SK-N-SH (cell line): ENCODE results near the gene FMN2.

ENCODE experiments used
- CHD2 ChIP-seq: fragments of 150-350 bp; IDR thresholded peaks from 2 replicates; pipeline ENCODE4 v1.6.1; 2018; ENCODE audit warnings: low read length; ENCODE audit not compliant: partially characterized antibody
- EP300 ChIP-seq, 2 experiments: IDR thresholded peaks; 2 replicates each; pipeline versions ENCODE4 v1.4.0 to v1.6.1; 2012; ENCODE audit warnings: borderline replicate concordance in 1 of 2, low read depth in 1 of 2, low read length in 1 of 2
- FOXJ3 ChIP-seq: sonication (generic); formaldehyde crosslinking; IDR thresholded peaks from 2 replicates; pipeline ENCODE4 v1.5.1; 2020; ENCODE audit warnings: mild to moderate bottlenecking, missing genetic modification reagents
- FOXM1 ChIP-seq: IDR thresholded peaks from 2 replicates; pipeline ENCODE4 v1.4.0; 2012; ENCODE audit warnings: low read depth, mild to moderate bottlenecking
- GATA2 ChIP-seq: sonication (generic); formaldehyde crosslinking; IDR thresholded peaks from 2 replicates; pipeline ENCODE4 v1.5.0; 2020; ENCODE audit warnings: mild to moderate bottlenecking, missing genetic modification reagents
- POLR2AphosphoS5 ChIP-seq: IDR thresholded peaks from 2 replicates; pipeline ENCODE4 v1.6.1; 2012; ENCODE audit warnings: low read depth, low read length
- RFX5 ChIP-seq: IDR thresholded peaks from 2 replicates; pipeline ENCODE4 v1.6.1; 2012; ENCODE audit warnings: mild to moderate bottlenecking, improper control_type of control experiment, low read length
- SIN3A ChIP-seq: IDR thresholded peaks from 2 replicates; pipeline ENCODE4 v1.6.1; 2012; ENCODE audit warnings: low read depth, mild to moderate bottlenecking, low read length, moderate library complexity, borderline replicate concordance
- TAF1 ChIP-seq: IDR thresholded peaks from 2 replicates; pipeline ENCODE4 v1.6.1; 2012; ENCODE audit warnings: low read depth, mild to moderate bottlenecking, low read length, moderate library complexity, borderline replicate concordance
- TF ChIP-seq, protein P1 (sequence below): fragments of 200-600 bp; sonication (generic); IDR thresholded peaks from 2 replicates; pipeline ENCODE4 v1.6.1; 2017; ENCODE audit warnings: antibody characterized with exemption, mild to moderate bottlenecking, moderate library complexity
- TF ChIP-seq, protein P2 (sequence below): IDR thresholded peaks from 2 replicates; pipeline ENCODE4 v1.6.1; 2012; ENCODE audit warnings: mild to moderate bottlenecking, low read depth, low read length, moderate library complexity

DNA sequence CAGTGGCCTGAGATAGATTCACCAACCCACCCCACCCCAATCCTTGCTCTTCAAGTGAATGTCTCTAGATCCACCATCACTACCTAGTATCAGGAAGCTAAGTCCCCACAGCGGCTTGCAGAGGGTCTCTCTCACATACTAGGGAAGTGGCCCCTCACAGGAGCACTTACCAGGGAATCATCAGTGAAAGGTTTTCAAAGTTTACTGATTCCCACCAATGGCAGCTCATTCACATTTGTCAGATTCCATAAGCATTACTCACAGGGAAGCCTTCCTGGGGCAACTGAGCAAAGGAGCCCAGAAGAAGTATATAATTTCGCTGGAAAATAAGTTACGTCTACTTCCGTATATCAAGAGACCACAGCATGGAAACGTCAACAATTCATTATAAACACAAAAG is 399.5 kb downstream of the FMN2 start:
- no peak for TF ChIP-seq POLR2AphosphoS5
- no peak for TF ChIP-seq CHD2
- TF ChIP-seq, protein P1, sequence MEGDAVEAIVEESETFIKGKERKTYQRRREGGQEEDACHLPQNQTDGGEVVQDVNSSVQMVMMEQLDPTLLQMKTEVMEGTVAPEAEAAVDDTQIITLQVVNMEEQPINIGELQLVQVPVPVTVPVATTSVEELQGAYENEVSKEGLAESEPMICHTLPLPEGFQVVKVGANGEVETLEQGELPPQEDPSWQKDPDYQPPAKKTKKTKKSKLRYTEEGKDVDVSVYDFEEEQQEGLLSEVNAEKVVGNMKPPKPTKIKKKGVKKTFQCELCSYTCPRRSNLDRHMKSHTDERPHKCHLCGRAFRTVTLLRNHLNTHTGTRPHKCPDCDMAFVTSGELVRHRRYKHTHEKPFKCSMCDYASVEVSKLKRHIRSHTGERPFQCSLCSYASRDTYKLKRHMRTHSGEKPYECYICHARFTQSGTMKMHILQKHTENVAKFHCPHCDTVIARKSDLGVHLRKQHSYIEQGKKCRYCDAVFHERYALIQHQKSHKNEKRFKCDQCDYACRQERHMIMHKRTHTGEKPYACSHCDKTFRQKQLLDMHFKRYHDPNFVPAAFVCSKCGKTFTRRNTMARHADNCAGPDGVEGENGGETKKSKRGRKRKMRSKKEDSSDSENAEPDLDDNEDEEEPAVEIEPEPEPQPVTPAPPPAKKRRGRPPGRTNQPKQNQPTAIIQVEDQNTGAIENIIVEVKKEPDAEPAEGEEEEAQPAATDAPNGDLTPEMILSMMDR = no peak
- TF ChIP-seq TAF1 = no peak
- TF ChIP-seq FOXJ3 (CRISPR knock-in tag) = no peak
- TF ChIP-seq SIN3A = no peak
- TF ChIP-seq GATA2 = no peak
- TF ChIP-seq RFX5 = no peak
- TF ChIP-seq, protein P2, sequence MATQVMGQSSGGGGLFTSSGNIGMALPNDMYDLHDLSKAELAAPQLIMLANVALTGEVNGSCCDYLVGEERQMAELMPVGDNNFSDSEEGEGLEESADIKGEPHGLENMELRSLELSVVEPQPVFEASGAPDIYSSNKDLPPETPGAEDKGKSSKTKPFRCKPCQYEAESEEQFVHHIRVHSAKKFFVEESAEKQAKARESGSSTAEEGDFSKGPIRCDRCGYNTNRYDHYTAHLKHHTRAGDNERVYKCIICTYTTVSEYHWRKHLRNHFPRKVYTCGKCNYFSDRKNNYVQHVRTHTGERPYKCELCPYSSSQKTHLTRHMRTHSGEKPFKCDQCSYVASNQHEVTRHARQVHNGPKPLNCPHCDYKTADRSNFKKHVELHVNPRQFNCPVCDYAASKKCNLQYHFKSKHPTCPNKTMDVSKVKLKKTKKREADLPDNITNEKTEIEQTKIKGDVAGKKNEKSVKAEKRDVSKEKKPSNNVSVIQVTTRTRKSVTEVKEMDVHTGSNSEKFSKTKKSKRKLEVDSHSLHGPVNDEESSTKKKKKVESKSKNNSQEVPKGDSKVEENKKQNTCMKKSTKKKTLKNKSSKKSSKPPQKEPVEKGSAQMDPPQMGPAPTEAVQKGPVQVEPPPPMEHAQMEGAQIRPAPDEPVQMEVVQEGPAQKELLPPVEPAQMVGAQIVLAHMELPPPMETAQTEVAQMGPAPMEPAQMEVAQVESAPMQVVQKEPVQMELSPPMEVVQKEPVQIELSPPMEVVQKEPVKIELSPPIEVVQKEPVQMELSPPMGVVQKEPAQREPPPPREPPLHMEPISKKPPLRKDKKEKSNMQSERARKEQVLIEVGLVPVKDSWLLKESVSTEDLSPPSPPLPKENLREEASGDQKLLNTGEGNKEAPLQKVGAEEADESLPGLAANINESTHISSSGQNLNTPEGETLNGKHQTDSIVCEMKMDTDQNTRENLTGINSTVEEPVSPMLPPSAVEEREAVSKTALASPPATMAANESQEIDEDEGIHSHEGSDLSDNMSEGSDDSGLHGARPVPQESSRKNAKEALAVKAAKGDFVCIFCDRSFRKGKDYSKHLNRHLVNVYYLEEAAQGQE = no peak
- no peak for TF ChIP-seq FOXM1
- no peak for TF ChIP-seq EP300 (IDR thresholded peaks at IDR 0.05; ENCODE audit: borderline replicate concordance in 1 of 2, low read depth in 1 of 2, low read length in 1 of 2)
